HS-5 (cell line): ENCODE measurements around the gene WARS2.
A peak's percentile ranks its signal among the peaks of the same experiment; 100 is the strongest.

Experiments
- DNase-seq: peaks from one replicate; pipeline ENCODE4 v3.0.0-alpha.2; 2012; ENCODE audit warnings: low read depth

Gene WARS2

GRCh38 chr1:118983558-118984041, 156.9 kb downstream of the WARS2 start:
- peak; percentile 75 for DNase-seq

GRCh38 chr1:118982821-118983557, 157.5 kb downstream of the WARS2 start:
- no peak for DNase-seq

GRCh38 chr1:118982266-118982665, 158.2 kb downstream of the WARS2 start:
- DNase-seq = no peak

GRCh38 chr1:118981436-118981835, 159.0 kb downstream of the WARS2 start:
- no peak for DNase-seq
